C4-2B (cell line): ENCODE measurements around the gene PLEKHA1.

Experiments
- CTCF ChIP-seq: fragments of 450-650 bp; conservative IDR thresholded peaks from 2 replicates; pipeline ENCODE4 v1.5.1; 2017; ENCODE audit warnings: mild to moderate bottlenecking
- ZFX ChIP-seq: fragments of 450-650 bp; IDR thresholded peaks from 2 replicates; pipeline ENCODE4 v1.6.1; 2017

- TF ChIP-seq CTCF = no peak
- no peak for TF ChIP-seq ZFX
Measured at GRCh38 chr10:122445904-122446303, 71.4 kb downstream of the PLEKHA1 start.
